AML-193 (cell line): Measurements from ENCODE around the gene ADAMTSL3.
"Not testable (repeated sequence)": the region's sequence is repeated elsewhere in the genome, so short reads cannot be mapped to it uniquely, and the experiment has no call there.

Source experiments
- DNase-seq, 2 experiments: peaks; one replicate each; lab custom pipeline; 2025; lab: John Stamatoyannopoulos, UW

Gene ADAMTSL3

DNA sequence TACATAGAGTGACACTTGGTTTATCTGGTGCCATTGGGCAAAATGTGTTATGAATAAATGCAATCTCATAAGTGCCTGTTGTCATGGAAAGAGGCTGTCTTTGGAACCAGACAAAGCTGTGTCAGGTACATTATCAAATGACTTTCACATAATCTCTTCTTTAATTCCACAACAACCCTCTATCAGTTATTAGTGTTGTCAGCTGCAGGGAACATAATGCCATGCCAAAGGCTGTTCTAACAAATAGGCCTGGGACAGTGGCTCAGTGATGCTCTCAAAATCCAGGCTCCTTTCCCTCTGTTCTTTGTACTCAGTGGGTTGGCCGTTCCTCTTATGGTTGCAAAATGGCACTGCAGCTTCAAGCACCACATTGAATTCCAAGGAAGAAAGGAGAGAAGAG, 91.8 kb downstream of the ADAMTSL3 start:
- DNase-seq = no peak

DNA sequence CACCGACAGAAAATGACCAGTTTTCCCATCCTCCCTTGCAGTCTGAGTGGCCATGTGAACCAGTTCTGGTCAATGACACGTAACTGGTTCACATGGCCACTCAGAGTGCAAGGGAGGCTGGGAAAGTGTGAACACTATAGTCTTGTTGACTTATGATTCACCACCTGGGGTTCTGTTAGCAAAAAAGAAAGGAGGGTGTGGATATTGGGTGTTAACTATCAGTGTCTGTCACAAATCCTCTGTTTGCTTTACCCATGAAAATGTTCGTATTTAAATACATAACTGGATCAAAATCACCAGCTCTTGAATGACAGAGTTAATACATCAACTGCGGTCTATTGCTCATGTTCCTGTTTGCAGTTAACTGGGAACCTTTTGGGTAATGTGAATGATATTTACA, 92.3 kb downstream of the ADAMTSL3 start:
- no peak for DNase-seq

DNA sequence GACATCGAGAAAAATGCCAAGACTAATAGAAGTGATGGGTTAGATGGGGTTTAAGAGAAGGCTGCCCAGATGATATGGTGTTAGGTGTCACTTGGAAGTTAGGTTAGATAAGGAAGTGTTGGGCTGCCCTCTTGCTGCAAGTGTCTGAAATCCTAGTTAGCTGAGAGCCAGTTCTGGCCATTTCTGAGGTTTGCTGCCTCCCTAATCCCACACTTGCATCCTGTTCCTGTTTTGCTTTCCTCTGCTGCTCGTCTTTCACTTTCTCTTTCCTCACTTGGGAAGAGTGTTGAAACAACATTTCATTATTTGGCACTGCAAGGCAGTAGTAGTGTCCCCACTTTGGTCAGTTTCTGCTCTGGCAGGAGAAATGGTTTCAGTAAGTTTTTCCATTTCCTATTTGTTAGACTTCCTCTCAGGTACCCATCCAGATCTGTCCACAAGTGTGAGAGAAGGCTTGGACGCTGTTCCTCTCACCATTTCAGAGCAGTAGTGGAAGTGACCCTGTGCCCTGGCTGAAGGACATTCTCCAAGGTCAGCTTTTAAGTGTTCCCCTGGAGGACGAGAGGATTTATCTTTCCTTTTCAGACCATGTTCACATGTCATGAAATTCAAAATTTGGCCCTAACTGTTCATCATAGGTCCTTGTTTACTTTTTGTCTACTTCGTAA, 93.3 kb downstream of the ADAMTSL3 start:
- DNase-seq = peak; percentile 24 to 30

DNA sequence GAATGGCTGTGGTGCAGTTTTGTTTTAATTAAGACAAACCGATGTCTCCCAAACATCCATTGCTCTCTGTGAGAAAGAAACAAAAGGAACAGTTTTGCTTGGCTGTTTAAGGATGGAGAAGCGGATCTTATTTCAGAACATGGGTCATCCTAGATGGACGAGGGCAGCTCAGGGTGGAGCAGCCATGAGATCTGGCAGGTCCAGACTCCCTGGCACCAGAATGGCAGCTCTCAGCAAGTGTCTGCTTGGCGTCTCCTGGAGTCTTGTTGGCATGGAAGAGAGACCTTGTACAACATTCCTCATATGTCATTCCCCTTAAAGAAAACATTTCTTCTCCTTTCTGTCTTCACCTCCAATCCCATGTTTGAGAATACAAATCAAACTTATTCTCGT, 93.8 kb downstream of the ADAMTSL3 start:
- no peak for DNase-seq

DNA sequence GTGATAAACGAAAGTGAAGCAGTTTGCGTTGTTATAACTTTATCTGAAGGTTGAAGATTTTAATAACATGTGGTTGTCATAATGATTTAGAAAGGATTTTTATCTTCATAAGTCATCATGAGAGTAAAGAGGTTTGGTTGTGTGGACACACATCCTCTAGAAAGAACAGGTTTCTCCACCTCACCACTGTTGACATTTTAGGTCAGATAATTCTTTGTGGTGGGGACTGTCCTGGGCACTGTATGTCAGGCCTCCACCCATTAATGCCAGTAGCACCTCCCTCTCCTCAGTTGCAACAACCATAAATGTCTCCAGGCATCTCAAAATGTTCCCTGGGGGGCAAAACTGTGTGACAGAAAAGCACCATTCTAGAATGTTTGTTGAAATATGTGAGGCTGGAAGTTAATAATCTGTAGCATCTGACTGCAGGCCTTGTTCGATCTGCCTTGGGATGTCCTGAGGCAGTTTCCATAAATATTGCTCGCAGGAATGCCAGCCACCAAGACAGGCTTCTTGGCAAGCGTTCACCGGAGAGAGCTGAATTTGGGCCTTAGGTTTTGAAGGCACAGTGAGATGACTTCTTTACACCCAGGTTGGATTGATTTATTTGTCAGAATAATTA, 100.1 kb downstream of the ADAMTSL3 start:
- no peak for DNase-seq

DNA sequence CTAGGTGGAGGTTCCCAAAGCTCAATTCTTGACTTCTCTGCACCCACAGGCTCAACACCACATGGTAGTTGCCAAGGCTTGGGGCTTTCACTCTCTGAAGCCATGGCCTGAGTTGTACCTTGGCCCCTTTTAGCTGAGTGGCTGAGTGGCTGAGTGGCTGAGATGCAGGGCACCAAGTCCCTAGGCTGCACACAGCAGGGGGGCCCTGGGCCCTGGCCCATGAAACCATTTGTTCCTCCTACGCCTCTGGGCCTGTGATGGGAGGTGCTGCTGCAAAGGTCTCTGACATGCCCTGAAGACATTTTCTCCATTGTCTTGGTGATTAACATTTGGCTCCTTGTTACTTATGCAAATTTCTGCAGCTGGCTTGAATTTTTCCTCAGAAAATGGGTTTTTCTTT, 103.4 kb downstream of the ADAMTSL3 start:
- DNase-seq = not testable (repeated sequence)

DNA sequence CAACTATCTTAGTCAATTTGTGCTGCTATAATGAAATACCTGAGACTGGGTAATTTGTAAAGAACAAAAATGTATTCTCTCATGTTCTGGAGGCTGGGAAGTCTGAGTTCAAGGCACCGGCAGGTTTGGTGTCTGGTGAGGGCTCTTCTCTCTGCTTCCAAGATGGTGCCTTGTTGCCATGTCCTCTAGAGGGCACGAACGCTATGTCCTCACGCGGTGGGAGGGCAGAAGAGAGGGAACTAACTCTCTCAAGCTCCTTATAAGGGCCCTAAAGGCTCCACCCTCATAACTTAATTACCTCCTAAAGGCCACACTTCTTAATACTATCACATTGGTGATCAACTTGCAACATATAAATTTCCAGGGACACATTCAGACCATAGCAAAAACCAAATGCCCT, 108.4 kb downstream of the ADAMTSL3 start:
- DNase-seq = no peak

DNA sequence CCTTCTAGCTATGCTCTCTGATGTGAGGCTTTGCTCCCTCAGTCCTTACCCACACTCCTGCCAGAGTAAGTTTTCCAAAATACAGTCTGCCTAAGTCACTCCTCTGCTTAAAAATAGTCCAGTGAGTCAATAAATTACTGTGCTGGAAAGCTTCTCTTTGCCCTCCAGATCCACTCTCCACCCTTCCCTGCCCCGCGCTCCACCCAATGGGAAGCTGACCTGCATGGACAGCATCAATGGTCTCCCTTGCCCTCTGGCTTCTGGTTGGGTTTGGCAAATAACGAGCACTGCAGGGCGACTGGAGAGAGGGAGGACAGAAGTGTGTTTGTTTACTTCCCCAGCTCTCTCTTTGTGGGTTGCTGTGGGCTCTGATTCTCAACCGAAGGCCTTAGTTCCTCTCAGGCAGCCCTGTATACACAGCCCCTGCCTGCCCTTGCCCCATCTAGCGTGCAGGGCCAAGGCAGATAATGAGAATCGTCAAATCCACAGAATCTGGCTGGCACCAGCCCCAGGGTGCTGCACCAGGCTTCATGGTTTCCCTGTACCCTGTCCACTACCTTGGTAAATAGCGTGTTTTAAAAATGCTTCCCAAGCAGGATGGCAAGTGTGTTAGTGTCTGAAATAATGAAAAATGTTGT, 110.4 kb downstream of the ADAMTSL3 start:
- no peak for DNase-seq

DNA sequence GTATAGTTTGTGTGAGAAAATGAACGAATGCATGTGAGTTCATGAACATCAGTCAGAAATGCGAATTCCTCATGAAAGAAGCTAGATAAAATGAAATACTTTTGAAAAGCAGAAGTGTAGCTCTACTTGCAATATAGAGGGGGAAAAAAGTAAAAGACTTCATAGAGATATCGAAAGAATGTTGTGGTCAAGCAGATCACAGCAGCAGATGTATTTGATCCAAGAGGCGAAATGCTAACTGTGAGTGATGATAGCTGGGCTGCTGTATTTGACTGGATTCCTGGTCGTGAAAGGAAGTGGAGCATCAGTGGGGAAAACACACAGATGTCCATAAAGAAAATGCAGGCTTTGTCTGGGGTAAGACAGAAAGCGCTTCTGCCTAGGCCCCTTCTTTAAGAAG, 112.4 kb downstream of the ADAMTSL3 start:
- no peak for DNase-seq

DNA sequence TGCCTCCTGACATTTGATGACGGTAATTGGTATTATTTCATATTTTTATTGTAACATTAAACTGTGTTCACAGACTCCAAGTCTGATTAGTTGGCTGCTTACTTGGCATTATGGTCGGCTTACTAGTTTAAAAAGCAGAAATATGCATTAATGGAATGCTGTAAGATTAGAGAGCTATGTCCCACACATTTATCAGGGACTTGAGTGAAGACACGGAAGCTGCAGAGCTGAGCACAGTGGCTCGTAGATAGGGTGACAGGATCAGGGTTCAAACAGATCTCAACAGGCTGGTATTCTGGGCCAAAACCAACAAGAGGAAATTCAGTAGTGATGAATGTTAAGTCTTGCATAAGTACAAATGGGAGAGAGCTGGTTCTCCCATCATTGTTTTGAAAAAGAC, 113.8 kb downstream of the ADAMTSL3 start:
- DNase-seq = no peak

DNA sequence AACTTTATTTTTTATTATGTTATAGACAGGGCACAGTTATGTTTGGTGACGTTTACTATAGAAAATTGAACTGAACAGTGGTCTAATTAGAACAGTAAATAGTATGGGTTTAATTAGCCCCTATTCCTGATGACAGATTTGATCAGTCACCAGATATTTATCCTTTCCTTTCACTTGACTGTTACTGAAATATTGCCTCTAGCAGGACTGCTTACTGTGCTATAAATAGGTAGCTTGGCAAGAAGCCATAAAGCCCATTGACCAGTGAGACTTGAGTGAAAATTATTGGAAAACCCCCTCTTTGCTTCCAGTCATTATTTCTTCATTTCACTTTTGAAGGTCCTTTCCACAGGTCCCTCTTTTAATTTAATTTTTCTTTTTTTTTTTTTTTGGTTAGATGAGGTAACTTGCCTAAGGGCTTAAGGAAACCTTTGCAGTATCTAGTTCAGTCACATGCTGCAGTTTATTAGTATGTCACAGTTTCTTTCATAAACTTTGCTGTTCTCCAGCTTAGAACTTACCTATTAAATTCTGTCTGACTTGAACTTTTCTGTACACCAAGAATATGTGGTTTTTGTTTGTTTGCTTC, 115.6 kb downstream of the ADAMTSL3 start:
- no peak for DNase-seq

DNA sequence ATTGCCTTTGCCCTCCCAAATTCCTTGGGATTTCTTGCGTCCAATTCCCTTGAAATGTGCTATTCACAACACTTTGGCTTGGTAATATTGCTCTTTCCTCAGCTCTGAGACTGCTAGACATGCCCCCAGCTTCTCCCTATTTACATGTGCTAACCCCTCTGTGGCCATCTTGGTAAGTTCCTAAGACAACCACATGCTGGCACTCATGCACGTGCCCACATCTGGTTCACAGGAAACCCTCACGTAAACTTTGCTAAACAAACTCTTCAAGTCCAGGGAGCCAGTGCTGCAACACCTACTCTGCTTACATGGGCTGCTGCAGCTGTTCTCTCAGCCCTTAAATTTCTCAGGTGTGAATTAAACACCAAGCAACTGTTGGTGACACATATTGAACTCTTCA, 121.8 kb downstream of the ADAMTSL3 start:
- DNase-seq = no peak

DNA sequence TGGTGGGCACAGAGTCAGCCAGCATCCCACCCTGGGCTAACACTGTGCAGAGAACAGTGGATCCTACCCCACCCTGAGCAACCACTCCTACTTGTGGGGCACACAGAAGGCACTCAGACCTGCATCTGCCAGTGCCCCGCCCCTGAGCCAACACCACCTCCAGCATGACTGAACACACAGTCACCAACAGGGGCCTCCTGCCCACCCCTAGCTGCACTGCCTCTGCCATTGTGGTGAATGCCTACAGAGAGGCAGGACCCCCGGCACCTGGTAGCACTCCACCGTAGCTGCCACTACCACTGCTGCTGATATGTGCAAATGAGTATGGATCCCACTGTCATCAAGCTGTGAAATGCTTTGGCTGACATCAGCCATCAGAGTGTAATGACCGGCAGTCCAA, 123.1 kb downstream of the ADAMTSL3 start:
- no peak for DNase-seq

DNA sequence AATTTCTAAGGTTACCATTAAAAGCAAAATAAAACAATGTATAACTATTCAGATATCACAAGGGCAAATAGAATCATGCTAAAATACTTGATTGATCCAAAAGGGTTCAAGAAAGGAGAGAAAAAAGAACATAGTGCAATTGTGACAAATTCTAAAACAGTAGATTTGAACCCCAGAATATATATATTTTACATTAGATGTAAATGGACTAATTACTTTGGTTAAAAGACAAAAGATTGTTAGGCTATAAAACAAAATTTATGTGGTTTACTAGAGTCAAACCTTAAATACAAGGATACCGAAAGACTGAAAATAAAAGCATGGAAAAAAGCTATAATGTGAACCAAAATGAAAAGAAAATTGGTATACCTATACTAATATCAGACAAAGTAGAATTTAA, 129.3 kb downstream of the ADAMTSL3 start:
- DNase-seq = no peak

DNA sequence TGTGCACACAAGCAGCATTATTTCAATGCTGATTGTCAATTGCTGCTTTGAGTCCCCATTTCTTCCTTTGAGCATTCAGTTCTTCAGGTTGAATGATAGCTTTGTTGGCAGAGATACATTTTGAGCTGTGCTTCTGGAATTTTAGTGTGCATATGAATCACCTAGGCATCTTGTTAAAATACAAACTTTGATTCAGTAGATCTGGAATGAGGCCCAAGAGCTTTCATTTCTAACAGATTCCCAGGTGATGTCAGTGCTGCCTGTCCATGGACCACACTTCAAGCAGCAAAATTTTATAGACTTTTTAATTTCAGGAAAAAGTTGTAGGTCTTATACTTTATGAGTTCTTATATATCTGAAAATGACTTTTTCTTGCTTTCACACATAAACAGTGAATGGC, 131.1 kb downstream of the ADAMTSL3 start:
- no peak for DNase-seq

DNA sequence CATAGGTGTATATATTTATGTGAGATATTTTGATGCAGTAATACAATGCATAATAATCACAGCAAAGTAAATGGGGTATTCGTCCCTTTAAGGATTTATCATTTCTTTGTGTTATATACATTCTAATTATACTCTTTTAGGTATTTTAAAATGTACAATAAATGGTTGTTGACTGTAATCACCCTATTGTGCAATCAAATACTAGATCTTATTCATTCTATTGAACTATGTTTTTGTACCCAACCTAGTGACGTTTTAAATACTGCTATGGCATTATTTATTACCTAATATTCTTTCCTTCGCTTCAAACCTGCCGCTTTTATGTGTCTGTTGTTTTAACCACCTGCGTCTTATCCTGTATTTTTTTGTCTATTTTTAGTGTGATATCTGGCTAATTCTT, 132.4 kb downstream of the ADAMTSL3 start:
- DNase-seq = no peak

DNA sequence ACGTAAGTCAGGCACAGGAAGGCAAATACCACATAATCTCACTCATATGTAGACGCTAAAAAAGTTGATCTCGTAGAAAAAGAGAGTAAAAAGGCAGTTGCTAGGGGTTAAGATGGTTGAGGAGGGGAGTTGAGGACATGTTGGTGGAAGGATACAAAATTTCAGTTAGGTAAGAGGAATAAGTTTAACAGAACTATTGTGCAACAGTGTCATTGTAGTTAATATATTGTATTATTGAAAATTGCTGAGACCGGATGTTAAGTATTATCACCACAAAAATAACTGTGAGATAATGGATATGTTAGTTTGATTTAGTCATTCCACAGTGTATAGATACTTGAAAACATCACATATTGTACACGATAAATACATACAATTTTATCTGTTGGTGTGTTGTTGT, 139.1 kb downstream of the ADAMTSL3 start:
- no peak for DNase-seq

DNA sequence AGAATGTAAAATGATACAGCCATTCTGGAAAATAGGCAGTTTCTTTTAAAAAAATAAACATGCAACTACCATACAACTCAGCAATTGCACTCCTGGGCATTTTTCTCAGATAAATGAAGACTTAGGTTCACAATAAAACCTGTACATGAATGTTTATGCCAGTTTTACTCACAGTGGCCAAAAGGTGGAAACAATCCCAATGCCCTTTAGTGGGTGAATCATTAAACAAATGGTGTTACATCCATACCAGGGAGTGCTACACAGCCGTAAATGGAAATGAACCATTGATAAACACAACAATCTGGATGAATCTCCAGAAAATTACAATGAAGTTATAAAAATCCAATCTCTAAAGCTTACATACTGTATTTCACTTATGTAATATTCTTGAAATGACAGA, 140.3 kb downstream of the ADAMTSL3 start:
- no peak for DNase-seq

DNA sequence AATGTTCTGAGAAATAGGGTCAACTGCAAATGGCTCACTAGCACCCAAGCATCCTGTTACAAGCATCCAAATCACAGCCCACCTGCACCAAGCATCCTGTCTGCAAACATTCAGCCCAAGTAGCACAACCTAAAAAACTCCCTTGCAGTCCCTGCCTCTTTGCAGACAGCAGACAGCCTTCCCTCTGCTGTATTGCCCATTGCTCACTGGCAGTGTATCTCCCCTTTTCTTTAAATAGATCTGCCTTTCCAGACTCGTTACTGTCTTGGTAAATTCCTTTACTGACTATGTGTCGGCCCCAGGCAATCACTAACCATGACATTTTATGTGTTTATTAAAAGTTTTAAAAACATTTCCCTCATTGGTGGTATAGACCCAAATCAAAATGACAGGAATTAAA, 155.4 kb downstream of the ADAMTSL3 start:
- DNase-seq = no peak

DNA sequence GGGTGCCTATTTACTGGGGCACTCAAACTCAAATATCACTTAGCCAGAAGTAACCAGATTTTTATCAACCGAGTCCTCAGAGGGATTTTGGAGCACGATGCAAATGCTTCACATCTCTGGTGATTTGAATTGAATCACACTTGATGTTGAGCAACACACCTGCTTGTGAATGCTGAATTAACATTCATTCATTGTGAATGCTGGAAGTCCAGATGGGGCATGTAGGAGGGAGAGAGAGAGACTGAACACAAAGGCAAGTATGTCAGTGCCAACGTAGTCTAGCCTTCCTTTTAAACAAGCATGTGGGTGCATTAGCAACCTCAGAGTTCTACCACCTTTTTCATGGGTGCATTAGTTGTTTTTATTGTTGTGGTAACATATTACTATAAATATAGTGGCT, 156.2 kb downstream of the ADAMTSL3 start:
- no peak for DNase-seq

DNA sequence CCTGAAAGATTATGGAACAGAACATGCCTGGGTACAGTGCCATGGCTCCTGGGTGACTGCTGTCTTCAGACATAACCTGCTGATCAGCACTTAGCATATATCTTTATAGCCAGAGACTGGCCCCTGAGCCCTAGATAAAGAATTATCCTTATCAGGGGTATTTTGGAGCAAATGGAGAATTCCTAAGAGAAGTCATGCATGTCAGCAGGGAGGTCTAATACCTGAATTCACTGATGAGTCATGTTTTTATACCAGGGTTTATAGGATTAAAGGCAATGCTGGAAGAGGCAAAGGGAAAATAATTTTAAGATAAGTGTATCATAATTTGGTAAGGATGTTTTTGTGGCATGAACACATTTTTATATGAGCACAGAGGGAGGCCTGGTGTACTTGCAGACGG, 159.8 kb downstream of the ADAMTSL3 start:
- no peak for DNase-seq

DNA sequence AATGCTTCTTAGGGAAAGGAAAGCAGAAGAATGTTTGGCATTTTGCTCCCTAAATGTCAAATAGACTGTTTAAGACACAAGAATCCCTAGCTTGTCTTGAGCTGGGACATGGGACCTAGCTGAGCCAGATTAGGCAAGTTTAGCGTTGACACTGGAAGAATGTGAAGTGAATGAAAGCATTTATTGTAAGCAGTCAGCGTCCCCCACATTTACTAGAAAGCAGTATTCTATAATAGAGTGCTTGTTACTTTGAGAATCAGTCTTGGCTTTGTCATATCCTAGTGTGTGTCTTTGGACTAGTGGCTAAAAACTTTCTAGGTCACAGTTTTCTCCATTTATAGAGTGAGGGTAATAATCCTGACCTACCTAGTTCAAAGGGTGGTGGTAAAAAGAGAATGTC, 161.6 kb downstream of the ADAMTSL3 start:
- no peak for DNase-seq

DNA sequence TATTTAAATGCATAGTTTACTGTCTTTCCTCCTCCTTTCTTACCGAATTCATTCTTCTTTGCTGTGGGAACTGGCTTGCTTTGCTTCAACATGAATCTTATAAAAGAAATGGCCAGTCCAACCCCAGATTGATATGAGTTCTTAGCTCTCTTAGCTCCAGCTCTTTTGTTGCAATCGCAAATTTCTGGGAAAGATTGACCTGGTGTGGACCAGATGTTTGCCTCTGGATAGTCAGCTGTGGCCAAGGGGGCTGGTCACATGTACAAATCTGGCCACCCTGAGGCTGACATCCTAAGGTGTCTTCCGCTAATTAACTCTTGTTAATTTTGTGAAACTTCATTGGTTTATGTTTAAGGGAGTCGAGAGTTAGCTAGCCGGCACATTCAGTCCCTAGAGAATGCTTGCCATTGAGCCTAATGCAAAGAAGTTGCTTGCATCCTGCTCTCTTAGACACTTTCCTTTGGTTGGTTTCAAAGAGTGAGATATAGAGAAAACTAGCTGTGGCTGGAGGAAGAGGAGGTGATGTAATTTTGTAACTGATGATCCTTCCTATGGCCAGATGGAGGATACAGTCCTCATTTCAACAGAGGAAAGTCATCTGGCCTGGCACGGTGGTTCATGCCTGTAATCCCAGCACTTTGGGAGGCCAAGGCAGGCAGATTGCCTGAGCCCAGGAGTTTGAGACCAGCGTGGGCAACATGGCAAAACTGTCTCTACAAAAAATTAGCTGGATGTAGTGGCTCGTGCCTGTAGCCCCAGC, 162.4 kb downstream of the ADAMTSL3 start:
- no peak for DNase-seq
